Body of pancreas (tissue), 4 donors: Measurements from ENCODE around the gene PPFIA2. TPM values are rescaled to one million over a fixed set of nuclear protein-coding genes. Genes with fewer than 3 reads are reported as not detected.

Experiments
- ATAC-seq: fragments of 150-250 bp; one replicate; pipeline ENCODE4 v1.9.1; 2016
- DNase-seq, 4 donors: peaks; one replicate each; pipeline ENCODE4 v3.0.0-alpha.2; 2019
- H3K27ac ChIP-seq, 4 donors: fragments of 200-600 bp; sonication (generic); 1 replicate in 3 of 4; 2 replicates in 1 of 4; pipeline versions ENCODE4 v1.5.1 to v1.6.1; 2016 to 2019; ENCODE audit warnings: mild to moderate bottlenecking in 1 of 4, mixed read lengths in 1 of 4, moderate library complexity in 1 of 4
- H3K27me3 ChIP-seq, 2 donors: fragments of 200-600 bp; sonication (generic); one replicate each; pipeline ENCODE4 v1.6.0; 2016; ENCODE audit warnings: mild to moderate bottlenecking in 1 of 2
- H3K36me3 ChIP-seq, 2 donors: fragments of 200-600 bp; sonication (generic); replicated peaks in 1 of 2; 2 replicates each; pipeline ENCODE4 v1.5.1; 2016; ENCODE audit warnings: low read depth in 2 of 2; ENCODE audit not compliant: insufficient read depth in 1 of 2
- H3K4me1 ChIP-seq: fragments of 200-600 bp; sonication (generic); one replicate; pipeline ENCODE4 v1.6.0; 2016
- H3K4me3 ChIP-seq, 2 donors: fragments of 200-600 bp; sonication (generic); 1 replicate in 1 of 2; 2 replicates in 1 of 2; pipeline ENCODE4 v1.5.1; 2016 to 2019
- H3K9me3 ChIP-seq, 3 donors: fragments of 200-600 bp; sonication (generic); 1 replicate in 2 of 3; 2 replicates in 1 of 3; pipeline ENCODE4 v1.5.1; 2016
- POLR2A ChIP-seq, 3 donors: fragments of 450-650 bp; IDR thresholded peaks; one replicate each; pipeline ENCODE4 v1.6.1; 2016; ENCODE audit warnings: antibody characterized with exemption in 3 of 3, mild to moderate bottlenecking in 2 of 3
- WGBS, 2 donors: methylation state at CpG; one replicate each; pipeline ENCODE4 v1.1.5; 2017; 5-methylcytosine and 5-hydroxymethylcytosine counted together
- intact Hi-C: fragments of 100-400 bp; cut with DNase I; formaldehyde crosslinking; loops from one replicate; pipeline ENCODE4 v1.15.1; 2023
- total RNA-seq, 2 donors: library from RNA; depleted of rRNA; stranded (reverse); fragments of >200 nt; gene quantifications; one replicate each; pipeline ENCODE4 v1.1.0, GENCODE V29; 2016
- TF ChIP-seq, protein P1 (sequence below), 7 experiments: fragments of 450-650 bp in 4 of 7; fragments of 200-600 bp in 3 of 7; sonication (generic) in 3 of 7; IDR thresholded peaks; one replicate each; pipeline ENCODE4 v1.5.1; 2016 to 2019; ENCODE audit warnings: antibody characterized with exemption in 7 of 7

Gene PPFIA2
- total RNA-seq, 2 donors from 2014 or later: 0.52 TPM; not detected in 1

DNA sequence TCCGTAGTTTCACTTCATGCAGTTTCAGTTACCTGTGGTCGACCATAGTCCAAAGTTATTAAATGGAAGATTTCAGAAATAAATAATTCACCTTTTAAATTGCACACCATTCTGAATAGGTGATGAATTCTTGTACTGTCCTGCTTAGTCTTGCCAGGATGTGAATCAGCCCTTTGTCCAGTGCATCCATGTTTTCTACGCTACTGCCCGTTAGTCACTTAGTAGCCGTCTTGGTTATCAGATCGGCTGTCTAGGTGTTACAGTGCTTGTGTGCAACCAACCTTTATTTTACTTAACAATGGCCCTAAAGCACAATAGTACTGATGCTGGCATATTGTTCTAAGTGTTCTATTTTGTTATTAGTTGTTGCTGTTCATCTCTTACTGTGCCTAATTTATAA lies 534.5 kb downstream of the PPFIA2 start:
- intact Hi-C loops: no loop called here
- Histone ChIP-seq H3K27ac (no peak overlapping the region), H3K4me3 (no peak overlapping the region), H3K9me3 (no peaks in the 10 kb centered on the region), H3K27me3 (no peaks in the 10 kb centered on the region), H3K4me1 (no peaks in the 10 kb centered on the region), H3K36me3 (no peaks in the 10 kb centered on the region)
- TF ChIP-seq, protein P1, sequence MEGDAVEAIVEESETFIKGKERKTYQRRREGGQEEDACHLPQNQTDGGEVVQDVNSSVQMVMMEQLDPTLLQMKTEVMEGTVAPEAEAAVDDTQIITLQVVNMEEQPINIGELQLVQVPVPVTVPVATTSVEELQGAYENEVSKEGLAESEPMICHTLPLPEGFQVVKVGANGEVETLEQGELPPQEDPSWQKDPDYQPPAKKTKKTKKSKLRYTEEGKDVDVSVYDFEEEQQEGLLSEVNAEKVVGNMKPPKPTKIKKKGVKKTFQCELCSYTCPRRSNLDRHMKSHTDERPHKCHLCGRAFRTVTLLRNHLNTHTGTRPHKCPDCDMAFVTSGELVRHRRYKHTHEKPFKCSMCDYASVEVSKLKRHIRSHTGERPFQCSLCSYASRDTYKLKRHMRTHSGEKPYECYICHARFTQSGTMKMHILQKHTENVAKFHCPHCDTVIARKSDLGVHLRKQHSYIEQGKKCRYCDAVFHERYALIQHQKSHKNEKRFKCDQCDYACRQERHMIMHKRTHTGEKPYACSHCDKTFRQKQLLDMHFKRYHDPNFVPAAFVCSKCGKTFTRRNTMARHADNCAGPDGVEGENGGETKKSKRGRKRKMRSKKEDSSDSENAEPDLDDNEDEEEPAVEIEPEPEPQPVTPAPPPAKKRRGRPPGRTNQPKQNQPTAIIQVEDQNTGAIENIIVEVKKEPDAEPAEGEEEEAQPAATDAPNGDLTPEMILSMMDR (IDR thresholded peaks at IDR 0.05): no peak
- no peak for TF ChIP-seq POLR2A (IDR thresholded peaks at IDR 0.05)
- WGBS, 2 donors: 81% methylated on average over 6 of the region's 6 CpGs
- no peak for DNase-seq
- no peak for ATAC-seq

DNA sequence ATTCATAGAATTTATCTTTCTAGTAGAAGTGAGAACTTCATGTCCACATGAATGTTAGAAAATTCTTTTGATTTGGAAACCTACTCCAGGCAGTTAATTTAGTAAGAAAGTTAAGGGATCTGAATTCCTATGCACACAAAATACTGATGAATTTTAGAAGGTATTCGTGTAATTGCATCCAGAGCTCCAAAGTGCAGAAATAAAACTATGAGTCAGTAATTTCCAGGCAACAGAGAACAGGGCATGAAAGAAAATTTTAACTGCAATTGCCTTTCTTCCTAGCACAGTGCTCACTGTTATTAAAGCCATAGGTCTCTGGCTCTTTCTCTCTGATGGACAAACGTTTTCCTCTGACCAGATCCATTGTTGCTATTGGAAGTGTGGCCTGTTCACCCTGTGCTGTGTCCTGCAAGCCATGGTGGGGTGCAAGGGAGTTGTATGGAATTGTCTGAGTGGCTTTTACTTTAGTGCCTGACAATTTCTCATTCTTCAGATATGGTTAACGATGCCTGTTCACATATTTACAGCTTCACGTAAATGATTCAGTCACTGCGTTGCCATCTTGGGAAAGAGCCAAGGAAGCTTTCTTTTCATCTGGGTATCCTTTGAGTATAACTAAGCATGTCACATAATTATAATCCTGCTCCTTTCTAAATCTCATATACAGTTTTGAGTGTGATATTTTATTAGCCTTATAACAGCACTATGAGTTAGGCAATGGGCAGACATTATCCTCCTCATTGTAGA lies 536.1 kb downstream of the PPFIA2 start:
- no peak for ATAC-seq
- no peak overlapping the region for H3K4me3 ChIP-seq
- H3K27ac ChIP-seq: no peak overlapping the region
- TF ChIP-seq, protein P1 (IDR thresholded peaks at IDR 0.05): no peak
- no peak for TF ChIP-seq POLR2A (IDR thresholded peaks at IDR 0.05)
- H3K4me1 ChIP-seq: no peaks in the 10 kb centered on the region
- no peaks in the 10 kb centered on the region for H3K36me3 ChIP-seq
- no peaks in the 10 kb centered on the region for H3K27me3 ChIP-seq
- 66% methylated on average over 5 of the region's 5 CpGs for WGBS, 2 donors
- no peaks in the 10 kb centered on the region for H3K9me3 ChIP-seq
- no peak for DNase-seq
- intact Hi-C loops: no loop called here

DNA sequence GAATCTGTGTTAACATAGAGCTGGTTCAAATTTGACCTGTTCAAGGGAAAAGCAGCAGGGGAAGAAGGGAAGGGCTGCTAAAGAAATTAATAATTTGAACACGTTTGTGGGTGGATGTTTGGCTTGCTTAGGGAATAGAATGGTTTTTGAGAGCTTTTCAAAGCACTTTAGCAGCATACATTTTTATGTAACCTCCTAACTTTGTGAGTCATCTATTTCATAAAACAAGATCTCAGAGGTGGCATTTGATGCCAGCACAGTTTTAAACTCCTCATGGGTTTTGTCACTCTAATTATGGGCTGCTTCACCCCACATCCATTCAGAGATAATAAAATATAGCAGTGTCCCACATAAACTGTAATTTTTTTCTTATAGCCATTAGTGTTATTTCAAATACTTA lies 537.5 kb downstream of the PPFIA2 start:
- intact Hi-C loops: no loop called here
- Histone ChIP-seq H3K36me3 (no peaks in the 10 kb centered on the region), H3K4me3 (no peak overlapping the region), H3K9me3 (no peaks in the 10 kb centered on the region), H3K27me3 (no peaks in the 10 kb centered on the region), H3K27ac (no peak overlapping the region), H3K4me1 (no peaks in the 10 kb centered on the region)
- ATAC-seq (no peak), DNase-seq (no peak)
- TF ChIP-seq, protein P1 (IDR thresholded peaks at IDR 0.05): no peak
- TF ChIP-seq POLR2A (IDR thresholded peaks at IDR 0.05): no peak
- 29 to 45% methylated on average over 1 of the region's 1 CpG for WGBS, 2 donors

DNA sequence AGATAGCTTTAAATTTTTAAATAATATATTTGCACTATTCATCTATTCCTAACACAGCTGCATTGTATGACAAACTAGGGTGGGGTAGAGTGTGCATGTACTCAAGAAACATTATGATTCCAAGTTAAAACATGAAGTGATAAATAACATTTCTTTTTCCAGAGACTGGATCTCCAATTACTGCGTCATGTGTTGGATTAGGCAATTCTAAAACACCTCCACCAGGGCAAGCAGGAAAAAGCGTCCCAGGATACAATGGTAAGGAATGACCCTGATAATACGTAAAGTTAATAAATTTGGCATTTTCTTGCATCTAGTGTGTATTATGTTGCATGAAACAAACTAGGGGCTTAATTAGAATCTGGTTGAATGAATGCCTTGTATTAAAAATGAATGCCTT lies 542.4 kb downstream of the PPFIA2 start:
- H3K27ac ChIP-seq: no peak overlapping the region
- no peaks in the 10 kb centered on the region for H3K27me3 ChIP-seq
- 88 to 97% methylated on average over 3 of the region's 3 CpGs for WGBS, 2 donors
- H3K36me3 ChIP-seq: no peaks in the 10 kb centered on the region
- no peak overlapping the region for H3K4me3 ChIP-seq
- no peak for ATAC-seq
- intact Hi-C loops: no loop called here
- TF ChIP-seq, protein P1 (IDR thresholded peaks at IDR 0.05): no peak
- TF ChIP-seq POLR2A (IDR thresholded peaks at IDR 0.05): no peak
- no peaks in the 10 kb centered on the region for H3K4me1 ChIP-seq
- no peak for DNase-seq
- H3K9me3 ChIP-seq: no peaks in the 10 kb centered on the region
